Measurements from ENCODE around the gene TNFAIP8L1.

- no peak for TF ChIP-seq CTCF (IDR thresholded peaks at IDR 0.05; ENCODE audit: borderline replicate concordance, extremely low read depth, low read length, poor library complexity, severe bottlenecking)
- TF ChIP-seq EZH2 (IDR thresholded peaks at IDR 0.05; ENCODE audit: borderline replicate concordance, low read depth, low read length, severe bottlenecking), result no peak
Measured at GRCh38 chr19:4590559-4590958, 48.8 kb upstream of the TNFAIP8L1 start.
